HG03135 (cell line): ENCODE results near the gene ATP1B1.
"Not testable (repeated sequence)": the region's sequence is repeated elsewhere in the genome, so short reads cannot be mapped to it uniquely, and the experiment has no call there.

Experiments
- ATAC-seq: cut with Tn5 transposase; IDR thresholded peaks from one replicate; pipeline ENCODE4 v1.9.1; 2021; ENCODE audit warnings: mild to moderate bottlenecking, moderate library complexity; ENCODE audit not compliant: unreplicated experiment

The ATP1B1 gene

GRCh38 chr1:169138866-169139670, 32.6 kb downstream of the ATP1B1 start:
- ATAC-seq = peak; percentile 89

DNA sequence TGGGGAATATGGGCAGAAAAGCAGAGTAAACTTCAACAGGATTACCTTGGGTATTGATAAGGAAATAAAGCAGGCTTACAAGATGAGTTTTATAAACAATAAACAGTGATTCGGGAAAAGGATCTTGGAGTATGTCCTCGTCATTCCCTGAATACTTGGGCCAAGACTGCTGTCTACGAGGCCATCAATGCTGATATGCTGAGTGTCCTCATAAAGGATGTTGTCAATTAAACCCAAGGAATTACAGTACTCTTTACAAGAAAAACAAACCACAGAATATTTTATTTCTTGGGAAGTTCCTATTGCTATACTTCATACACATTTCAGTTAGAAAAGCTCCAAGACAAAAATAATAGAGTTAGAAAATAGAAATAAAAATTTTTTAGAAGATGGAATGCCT, 34.9 kb downstream of the ATP1B1 start:
- no peak for ATAC-seq

- ATAC-seq = no peak
These were observed 35.6 kb downstream of the ATP1B1 start for GRCh38 chr1:169142129-169142528.

GRCh38 chr1:169143346-169143745, 36.9 kb downstream of the ATP1B1 start:
- ATAC-seq = no peak

GRCh38 chr1:169143984-169144383, 37.5 kb downstream of the ATP1B1 start:
- ATAC-seq = no peak

GRCh38 chr1:169144941-169145626, 38.6 kb downstream of the ATP1B1 start:
- no peak for ATAC-seq

DNA sequence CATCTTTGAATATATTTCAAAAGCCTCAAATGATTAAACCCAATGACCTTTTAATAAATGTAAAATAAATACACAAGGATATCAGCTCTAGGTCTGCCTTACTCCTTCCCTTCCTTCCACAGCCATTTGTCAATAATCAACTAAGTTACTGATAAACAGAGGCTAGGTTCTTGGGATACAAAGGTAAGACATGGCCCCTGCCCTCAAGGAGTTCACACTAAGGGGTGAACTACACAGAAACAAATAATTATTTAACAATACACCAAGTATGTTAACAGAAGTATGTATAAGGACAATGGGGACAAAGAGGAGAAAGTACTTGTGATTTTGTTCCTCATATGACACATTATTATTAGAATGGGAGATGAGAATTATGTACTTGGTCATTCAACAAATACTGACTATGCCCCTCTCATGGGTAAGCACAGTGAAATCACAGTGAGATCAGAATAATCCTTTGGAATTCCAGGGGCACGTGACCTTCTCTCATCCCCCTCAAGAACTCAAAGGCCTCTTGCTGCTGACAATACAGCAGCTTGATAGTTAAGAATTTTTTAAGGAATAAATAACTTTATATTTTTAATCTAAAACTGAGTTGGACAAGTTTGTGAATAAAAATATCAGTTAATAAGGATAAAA, 40.2 kb downstream of the ATP1B1 start:
- no peak for ATAC-seq

- no peak for ATAC-seq
These were observed 42.2 kb downstream of the ATP1B1 start for GRCh38 chr1:169148472-169149252.

DNA sequence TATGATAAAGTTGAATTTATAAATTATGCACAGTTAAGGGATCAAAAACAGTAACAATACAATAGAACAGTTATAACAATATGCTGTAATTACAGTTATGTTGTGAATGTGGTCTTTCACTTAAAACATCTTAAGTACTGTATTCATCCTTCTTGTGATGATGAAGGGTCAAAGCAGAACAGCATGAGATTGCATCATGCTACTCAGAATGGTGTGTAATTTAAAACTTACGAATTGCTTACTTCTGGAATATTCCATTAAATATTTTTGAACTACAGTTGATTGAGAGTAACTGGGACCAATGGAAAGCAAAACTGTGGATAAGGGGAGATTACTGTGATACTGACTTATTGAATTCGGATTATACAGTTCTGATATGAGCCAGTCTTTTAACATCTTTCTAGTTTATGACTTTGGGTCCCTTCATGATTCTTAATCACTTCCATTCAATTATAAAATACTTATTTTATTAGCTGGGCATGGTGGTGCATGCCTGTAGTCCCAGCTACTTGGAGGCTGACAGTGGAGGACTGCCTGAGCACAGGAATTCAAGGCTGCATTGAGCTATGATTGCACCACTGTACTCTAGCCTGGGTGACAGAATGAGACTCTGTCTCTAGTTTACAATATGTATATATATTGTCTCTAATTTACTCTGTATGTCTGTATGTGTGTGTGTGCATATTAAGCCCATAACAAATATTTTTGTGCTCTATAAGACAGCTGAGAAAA, 43.2 kb downstream of the ATP1B1 start:
- no peak for ATAC-seq

- ATAC-seq = no peak
These were observed 44.3 kb downstream of the ATP1B1 start for GRCh38 chr1:169150641-169151337.

DNA sequence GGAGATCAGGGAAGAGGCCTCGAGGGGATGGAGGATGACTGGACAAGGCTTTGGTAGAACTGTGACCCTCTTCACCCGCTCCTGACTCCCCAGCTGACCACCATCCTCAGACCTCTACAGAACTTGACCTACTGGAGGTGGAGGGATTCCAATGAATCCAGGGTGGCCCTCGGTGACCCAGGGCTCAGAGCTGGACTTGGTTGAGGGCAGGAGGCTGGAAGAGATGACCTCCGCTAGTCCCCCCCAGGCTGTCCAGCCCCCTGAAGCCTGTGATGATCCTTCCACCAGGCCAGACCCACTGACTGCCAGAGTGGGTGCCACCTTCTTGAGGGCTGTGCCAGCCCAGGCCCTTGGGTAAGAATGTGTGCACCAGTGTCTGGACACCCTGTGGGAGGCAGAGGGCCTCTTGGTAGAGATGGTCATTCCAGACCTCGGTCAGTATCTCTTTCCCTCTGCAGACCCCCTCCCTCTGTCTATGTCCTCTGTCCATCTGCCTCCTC, 44.9 kb downstream of the ATP1B1 start:
- ATAC-seq = no peak

GRCh38 chr1:169155675-169156074, 49.2 kb downstream of the ATP1B1 start:
- no peak for ATAC-seq

DNA sequence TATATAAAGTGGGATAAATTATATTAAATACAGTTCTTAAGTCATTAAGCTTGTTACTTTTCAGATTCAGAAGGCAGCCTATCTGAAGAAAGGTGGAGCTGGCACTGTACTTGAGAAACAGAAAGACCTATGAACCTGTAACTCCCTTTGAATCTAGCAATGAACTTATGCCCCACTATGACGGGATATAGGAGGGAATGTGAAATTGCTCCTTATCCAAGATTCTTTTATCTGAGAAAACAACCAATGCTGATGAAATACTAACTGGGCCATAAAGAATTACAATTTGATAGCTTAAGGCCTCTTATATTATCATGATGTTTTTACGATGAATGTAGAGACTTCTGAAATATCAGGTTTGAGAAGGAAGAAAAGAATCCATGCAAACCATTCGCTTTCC, 50.1 kb downstream of the ATP1B1 start:
- no peak for ATAC-seq

DNA sequence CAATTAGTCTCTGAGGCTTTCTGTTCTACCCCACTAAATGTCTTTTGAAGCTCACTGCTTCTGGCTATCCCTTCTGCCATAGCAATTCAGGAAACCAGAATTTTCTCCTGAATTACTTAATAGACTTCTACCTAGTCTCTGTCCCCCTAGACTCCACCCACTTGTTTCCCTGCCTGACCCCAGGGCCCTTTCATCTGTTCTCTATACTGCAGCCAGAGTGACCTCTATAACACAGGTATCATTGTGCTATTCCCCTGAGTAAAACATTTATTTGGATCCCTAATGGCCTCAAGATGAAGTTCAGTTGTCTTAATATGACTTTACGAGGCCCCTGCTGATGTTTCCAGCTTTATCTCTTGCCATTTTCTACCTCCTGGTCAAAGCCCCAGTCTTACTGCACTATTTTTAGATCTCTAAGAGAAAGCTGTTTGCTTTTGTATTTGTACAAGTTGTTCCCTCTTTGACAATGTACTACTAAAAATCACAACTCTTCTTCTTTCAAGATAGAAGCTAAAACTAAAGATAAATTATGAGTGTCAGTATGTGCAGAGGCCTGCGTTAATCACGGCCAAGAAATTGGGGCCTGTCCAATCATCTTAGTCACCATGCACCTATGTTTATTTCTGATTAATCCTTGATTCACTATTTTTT, 54.5 kb downstream of the ATP1B1 start:
- no peak for ATAC-seq

- peak; percentile 88 for ATAC-seq
These were observed 55.2 kb downstream of the ATP1B1 start for GRCh38 chr1:169161496-169162194.

GRCh38 chr1:169163059-169163458, 56.6 kb downstream of the ATP1B1 start:
- ATAC-seq = no peak

GRCh38 chr1:169175461-169175860, 69.0 kb downstream of the ATP1B1 start:
- no peak for ATAC-seq

DNA sequence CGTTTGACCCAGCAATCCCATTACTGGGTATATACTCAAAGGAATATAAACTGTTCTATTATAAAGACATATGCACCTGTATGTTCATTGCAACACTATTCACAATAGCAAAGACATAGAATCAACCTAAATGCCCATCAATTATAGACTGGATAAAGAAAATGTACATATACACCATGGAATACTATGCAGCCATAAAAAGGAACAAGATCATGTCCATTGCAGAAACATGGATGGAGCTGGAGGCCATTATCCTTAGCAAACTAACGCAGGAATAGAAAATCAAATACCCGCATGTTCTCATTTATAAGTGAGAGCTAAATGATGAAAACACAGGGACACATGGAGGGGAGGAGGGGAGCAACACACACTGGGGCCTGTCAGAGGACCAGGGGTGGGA, 72.9 kb downstream of the ATP1B1 start:
- not testable (repeated sequence) for ATAC-seq

GRCh38 chr1:169180174-169180573, 73.7 kb downstream of the ATP1B1 start:
- ATAC-seq = no peak
